ENCODE measurements around the gene SFN.

The SFN gene

DNA sequence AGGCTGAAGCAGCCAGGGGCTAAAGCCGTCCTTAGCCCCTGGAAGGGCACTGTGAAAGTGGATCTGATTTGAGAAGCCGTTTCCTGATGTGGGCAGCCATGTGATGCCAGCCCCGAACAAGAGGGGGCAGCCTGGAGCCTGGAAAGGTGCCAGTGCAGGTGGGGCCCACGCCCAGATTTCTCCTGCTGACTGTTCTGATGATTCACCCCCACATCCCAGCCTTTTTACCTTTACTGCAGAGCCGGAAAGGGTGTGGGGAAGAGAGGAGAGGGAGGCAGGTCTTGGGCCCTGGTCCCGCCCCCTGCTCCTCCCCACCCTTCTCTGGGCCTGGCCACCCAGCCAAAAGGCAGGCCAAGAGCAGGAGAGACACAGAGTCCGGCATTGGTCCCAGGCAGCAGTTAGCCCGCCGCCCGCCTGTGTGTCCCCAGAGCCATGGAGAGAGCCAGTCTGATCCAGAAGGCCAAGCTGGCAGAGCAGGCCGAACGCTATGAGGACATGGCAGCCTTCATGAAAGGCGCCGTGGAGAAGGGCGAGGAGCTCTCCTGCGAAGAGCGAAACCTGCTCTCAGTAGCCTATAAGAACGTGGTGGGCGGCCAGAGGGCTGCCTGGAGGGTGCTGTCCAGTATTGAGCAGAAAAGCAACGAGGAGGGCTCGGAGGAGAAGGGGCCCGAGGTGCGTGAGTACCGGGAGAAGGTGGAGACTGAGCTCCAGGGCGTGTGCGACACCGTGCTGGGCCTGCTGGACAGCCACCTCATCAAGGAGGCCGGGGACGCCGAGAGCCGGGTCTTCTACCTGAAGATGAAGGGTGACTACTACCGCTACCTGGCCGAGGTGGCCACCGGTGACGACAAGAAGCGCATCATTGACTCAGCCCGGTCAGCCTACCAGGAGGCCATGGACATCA lies at the start of gene SFN:
TSS of gene SFN (plus strand) at position 369 of the 904 bp plus-strand sequence. CDS start at position 433, 64 bp downstream.
- Histone ChIP-seq H3K27me3 (ENCODE audit: insufficient read depth, low read length, poor library complexity) (no peaks in the 10 kb centered on the region), H3K4me1 (ENCODE audit: insufficient read depth, low read length) (peaks cover 21% of the 10 kb centered on the region), H3K4me3 (ENCODE audit: low read depth in 1 of 2, low read length in 2 of 2) (peak within 1 kb of the TSS in 1 of 2 experiments; percentile 85; a peak in 2 of 4 replicates), H3K27ac (ENCODE audit: low read length) (peak within 1 kb of the TSS; percentile 97), H3K9me3 (ENCODE audit: insufficient read depth, low read length, severe bottlenecking) (no peaks in the 10 kb centered on the region), H3K9ac (ENCODE audit: low read depth, low read length) (peak within 1 kb of the TSS; percentile 99), H3K36me3 (ENCODE audit: insufficient read depth, low read length) (no peaks in the 10 kb centered on the region; the same call in 1 of the 2 replicates), H3K4me2 (ENCODE audit: insufficient read depth, low read length) (peak within 1 kb of the TSS; percentile 95), H2AFZ (ENCODE audit: low read depth, low read length) (peak within 1 kb of the TSS; percentile 70; the same call in 1 of the 2 replicates), H4K20me1 (ENCODE audit: insufficient read depth, low read length) (no peaks in the 10 kb centered on the region), H3K79me2 (ENCODE audit: insufficient read depth, low read length) (no peaks in the 10 kb centered on the region; the same call in 1 of the 2 replicates)
- no peak for ATAC-seq (ENCODE audit: insufficient read depth, low read depth)
- peak; percentile 45 for DNase-seq
- TF ChIP-seq EZH2 (IDR thresholded peaks at IDR 0.05; ENCODE audit: borderline replicate concordance, low read depth, low read length, severe bottlenecking) = no peak
- TF ChIP-seq, protein P1, sequence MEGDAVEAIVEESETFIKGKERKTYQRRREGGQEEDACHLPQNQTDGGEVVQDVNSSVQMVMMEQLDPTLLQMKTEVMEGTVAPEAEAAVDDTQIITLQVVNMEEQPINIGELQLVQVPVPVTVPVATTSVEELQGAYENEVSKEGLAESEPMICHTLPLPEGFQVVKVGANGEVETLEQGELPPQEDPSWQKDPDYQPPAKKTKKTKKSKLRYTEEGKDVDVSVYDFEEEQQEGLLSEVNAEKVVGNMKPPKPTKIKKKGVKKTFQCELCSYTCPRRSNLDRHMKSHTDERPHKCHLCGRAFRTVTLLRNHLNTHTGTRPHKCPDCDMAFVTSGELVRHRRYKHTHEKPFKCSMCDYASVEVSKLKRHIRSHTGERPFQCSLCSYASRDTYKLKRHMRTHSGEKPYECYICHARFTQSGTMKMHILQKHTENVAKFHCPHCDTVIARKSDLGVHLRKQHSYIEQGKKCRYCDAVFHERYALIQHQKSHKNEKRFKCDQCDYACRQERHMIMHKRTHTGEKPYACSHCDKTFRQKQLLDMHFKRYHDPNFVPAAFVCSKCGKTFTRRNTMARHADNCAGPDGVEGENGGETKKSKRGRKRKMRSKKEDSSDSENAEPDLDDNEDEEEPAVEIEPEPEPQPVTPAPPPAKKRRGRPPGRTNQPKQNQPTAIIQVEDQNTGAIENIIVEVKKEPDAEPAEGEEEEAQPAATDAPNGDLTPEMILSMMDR (IDR thresholded peaks at IDR 0.05; ENCODE audit: borderline replicate concordance, extremely low read depth, low read length, poor library complexity, severe bottlenecking) = peak; percentile 60

DNA sequence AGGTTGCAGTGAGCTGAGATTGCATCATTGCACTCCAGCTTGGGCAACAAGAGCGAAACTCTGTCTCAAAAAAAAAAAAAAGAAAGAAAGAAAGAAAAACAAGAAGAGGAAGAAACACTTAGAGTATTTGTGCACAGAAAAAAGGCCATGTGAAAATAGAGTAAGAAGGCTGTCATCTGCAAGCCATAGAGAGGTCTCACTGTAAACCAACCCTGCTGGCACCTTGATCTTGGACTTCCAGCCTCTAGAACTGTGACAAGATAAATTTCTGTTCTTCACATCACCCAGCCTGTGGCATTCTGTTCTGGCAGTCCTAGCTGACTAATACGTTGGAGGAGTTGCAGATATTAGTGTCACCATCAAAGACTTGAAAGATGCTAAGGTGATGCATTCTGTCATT lies 48.6 kb upstream of the SFN start:
- Histone ChIP-seq H3K79me2 (ENCODE audit: insufficient read depth, low read length) (no peaks in the 10 kb centered on the region), H2AFZ (ENCODE audit: low read depth, low read length) (no peak overlapping the region), H3K4me2 (ENCODE audit: insufficient read depth, low read length) (no peak overlapping the region), H3K27ac (ENCODE audit: low read length) (no peak overlapping the region), H3K4me1 (ENCODE audit: insufficient read depth, low read length) (no peaks in the 10 kb centered on the region), H3K9me3 (ENCODE audit: insufficient read depth, low read length, severe bottlenecking) (no peaks in the 10 kb centered on the region), H3K27me3 (ENCODE audit: insufficient read depth, low read length, poor library complexity) (no peaks in the 10 kb centered on the region), H3K36me3 (ENCODE audit: insufficient read depth, low read length) (no peaks in the 10 kb centered on the region), H3K9ac (ENCODE audit: low read depth, low read length) (no peak overlapping the region), H3K4me3 (ENCODE audit: low read depth in 1 of 2, low read length in 2 of 2) (no peak overlapping the region), H4K20me1 (ENCODE audit: insufficient read depth, low read length) (no peaks in the 10 kb centered on the region)
- ATAC-seq (ENCODE audit: insufficient read depth, low read depth) = no peak
- no peak for DNase-seq
- TF ChIP-seq, protein P1 (IDR thresholded peaks at IDR 0.05; ENCODE audit: borderline replicate concordance, extremely low read depth, low read length, poor library complexity, severe bottlenecking) = no peak
- no peak for TF ChIP-seq EZH2 (IDR thresholded peaks at IDR 0.05; ENCODE audit: borderline replicate concordance, low read depth, low read length, severe bottlenecking)

DNA sequence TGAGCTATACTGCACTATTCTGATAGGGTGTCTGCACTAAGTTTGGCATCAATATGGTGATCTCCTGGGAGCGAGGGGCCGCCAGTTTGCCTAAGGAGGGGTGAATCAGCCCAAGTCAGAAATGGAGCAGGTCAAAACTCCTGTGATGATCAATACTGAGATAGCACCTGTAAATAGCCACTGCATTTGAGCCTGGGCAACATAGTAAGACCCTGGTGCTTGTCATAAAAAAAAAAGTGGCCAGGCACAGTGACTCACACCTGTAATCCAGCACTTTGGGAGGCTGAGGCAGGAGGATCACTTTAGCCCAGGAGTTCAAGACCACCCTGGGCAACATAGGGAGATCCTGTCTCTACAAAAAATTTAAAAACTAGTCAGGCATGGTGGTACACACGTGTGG lies 48.1 kb upstream of the SFN start:
- H3K9ac ChIP-seq (ENCODE audit: low read depth, low read length) = no peak overlapping the region
- H4K20me1 ChIP-seq (ENCODE audit: insufficient read depth, low read length) = no peaks in the 10 kb centered on the region
- DNase-seq (no peak), ATAC-seq (ENCODE audit: insufficient read depth, low read depth) (no peak)
- H3K36me3 ChIP-seq (ENCODE audit: insufficient read depth, low read length) = no peaks in the 10 kb centered on the region
- no peaks in the 10 kb centered on the region for H3K4me1 ChIP-seq (ENCODE audit: insufficient read depth, low read length)
- H2AFZ ChIP-seq (ENCODE audit: low read depth, low read length) = no peak overlapping the region
- no peaks in the 10 kb centered on the region for H3K9me3 ChIP-seq (ENCODE audit: insufficient read depth, low read length, severe bottlenecking)
- H3K4me2 ChIP-seq (ENCODE audit: insufficient read depth, low read length) = no peak overlapping the region
- H3K27ac ChIP-seq (ENCODE audit: low read length) = no peak overlapping the region
- no peaks in the 10 kb centered on the region for H3K27me3 ChIP-seq (ENCODE audit: insufficient read depth, low read length, poor library complexity)
- H3K79me2 ChIP-seq (ENCODE audit: insufficient read depth, low read length) = no peaks in the 10 kb centered on the region
- TF ChIP-seq, protein P1 (IDR thresholded peaks at IDR 0.05; ENCODE audit: borderline replicate concordance, extremely low read depth, low read length, poor library complexity, severe bottlenecking) = no peak
- no peak for TF ChIP-seq EZH2 (IDR thresholded peaks at IDR 0.05; ENCODE audit: borderline replicate concordance, low read depth, low read length, severe bottlenecking)
- H3K4me3 ChIP-seq (ENCODE audit: low read depth in 1 of 2, low read length in 2 of 2) = no peak overlapping the region

All from DND-41 (cell line).